Limb (tissue), 2 donors: ENCODE results near the gene EPM2A.

Experiments
- DNase-seq, 2 donors: peaks; one replicate each; pipeline ENCODE4 v3.0.0-alpha.2; 2016; ENCODE audit errors: extremely low spot score in 2 of 2

The EPM2A gene

DNA sequence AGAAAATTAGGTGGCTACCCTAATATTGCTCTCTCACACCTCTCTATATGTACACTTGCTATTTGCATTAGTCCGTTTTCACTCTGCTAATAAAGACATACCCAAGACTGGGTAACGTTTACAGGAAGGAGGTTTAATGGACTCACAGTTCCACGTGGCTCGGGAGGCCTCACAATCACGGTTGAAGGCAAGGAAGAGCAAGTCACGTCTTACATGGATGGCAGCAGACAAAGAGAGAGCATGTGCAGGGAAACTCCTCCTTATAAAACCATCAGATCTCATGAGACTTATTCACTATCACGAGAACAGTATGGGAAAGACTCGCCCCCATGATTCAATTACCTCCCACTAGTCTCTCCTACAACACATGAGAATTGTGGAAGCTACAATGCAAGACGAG, 53.4 kb downstream of the EPM2A start:
- DNase-seq: no peak

DNA sequence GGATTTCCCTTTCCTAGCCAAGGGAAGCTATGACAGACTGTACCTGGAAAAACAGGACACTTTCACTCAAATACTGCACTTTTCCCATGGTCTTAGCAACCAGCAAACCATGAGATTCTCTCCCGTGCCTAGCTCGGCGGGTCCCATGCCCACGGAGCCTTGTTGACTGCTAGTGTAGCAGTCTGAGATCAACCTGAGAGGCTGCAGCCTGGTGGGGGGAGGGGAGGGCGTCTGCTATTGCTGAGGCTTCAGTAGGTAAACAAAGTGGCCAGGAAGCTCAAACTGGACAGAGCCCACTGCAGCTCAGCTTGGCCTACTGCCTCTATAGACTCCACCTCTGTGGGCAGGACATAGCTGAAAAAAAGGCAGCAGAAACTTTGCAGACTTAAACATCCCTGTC, 61.8 kb downstream of the EPM2A start:
- no peak for DNase-seq

DNA sequence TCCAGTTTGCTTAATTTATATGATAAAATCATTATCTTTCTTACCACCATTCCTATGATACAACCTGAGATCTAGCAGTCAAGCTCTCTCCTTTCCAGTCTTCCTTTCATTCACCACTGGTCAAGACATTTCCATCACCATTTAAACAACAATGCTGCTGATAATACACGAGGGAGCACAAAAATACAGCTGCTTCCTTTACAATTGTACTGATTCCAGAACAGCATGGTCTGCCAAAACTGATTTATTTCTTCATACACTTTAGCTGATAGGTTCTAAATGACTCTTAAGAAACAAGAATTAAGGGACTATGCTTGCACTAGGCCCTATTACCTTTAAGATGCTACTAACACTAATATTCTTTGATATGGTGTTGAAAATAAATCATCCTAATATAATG, 65.0 kb downstream of the EPM2A start:
- no peak for DNase-seq

DNA sequence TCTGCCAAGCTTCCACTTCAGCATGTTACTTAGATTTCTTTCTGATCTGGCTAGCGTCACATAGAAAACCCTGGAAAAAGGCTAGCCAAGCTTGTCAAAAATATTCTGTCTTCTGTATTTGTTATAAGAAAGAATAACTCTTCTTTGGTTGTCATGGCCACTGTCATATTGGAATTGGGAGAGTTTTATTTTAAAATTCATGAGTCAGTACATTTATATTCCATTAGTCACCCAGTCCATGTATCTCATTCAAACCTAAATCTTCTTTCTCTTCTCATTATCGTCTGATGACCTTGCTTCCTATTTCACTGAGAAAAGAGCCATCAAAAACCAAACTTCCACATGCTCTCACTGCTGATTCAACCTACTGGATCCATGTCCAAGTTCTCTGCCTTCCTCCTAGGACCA, 65.7 kb downstream of the EPM2A start:
- no peak for DNase-seq

DNA sequence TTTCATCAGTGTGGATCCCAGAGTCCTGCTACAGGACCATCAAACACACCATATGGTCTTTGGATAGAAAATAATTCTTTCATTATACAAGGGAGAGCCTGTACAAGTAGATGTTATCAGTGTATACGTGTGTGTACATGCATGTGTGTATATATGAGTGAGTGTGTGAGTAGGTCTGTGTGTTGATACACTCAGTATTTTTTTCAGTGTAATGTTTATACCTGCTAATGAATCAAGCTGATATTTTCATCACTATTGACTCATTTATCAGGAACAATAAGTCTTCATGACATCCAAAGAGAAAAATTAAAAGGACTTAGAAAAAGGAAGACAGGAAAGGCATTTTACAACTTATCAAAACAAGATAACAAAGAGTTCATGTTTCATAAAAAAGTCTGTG, 66.5 kb downstream of the EPM2A start:
- DNase-seq: no peak

DNA sequence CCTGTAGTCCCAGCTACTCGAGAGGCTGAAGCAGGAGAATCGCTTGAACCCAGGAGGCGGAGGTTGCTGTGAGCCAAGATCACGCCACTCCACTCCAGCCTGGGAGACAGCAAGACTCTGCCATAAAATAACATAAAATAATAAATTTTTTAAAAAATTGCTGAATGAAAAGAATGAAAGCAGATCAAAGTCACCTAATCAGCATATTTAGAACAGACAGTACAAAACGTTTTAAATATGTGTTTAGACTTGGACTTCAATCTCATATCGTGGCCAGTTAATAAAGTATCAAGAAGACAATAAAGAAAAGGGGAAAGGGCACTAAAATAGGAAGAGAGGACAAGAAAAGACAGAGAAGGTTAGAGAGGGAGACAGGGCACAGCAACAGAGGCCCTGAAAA, 74.6 kb downstream of the EPM2A start:
- DNase-seq: no peak

DNA sequence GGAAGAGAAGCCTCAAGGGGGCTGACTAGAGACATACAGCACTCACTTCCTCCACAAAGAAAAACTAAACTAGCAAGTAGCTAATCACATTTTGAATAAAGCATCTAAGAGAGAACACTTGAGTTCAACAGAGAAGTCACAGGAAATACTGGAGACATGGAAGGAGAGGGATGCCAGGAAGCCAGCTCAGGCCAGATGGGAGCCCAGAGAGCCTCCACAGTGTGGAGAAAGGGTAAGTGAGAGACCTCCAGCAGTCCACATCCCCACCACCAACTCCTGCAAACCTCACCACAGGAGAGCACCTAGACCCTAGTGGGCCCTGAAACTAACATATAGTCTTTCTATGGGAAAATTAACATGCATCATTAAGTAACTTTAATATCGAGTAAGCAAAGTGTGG, 79.2 kb downstream of the EPM2A start:
- no peak for DNase-seq

DNA sequence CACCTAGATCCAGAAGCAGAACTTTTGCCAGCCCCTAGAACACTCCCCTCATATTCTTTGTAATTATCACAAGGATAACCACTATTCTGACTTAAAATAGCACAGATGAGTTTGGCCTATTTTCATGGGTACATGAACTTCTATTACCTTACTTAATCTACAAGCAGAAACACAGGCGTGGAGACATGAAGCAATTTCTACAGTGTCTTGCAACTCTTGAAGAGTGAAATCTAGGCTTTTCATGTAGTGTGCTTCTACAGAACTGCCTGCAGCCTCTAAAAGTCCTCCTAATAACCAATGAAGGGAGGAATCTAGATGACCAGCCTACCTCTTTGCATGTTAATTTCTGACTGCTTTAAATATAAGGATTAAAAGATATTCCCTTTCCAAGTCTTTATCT, 82.7 kb downstream of the EPM2A start:
- DNase-seq: no peak

DNA sequence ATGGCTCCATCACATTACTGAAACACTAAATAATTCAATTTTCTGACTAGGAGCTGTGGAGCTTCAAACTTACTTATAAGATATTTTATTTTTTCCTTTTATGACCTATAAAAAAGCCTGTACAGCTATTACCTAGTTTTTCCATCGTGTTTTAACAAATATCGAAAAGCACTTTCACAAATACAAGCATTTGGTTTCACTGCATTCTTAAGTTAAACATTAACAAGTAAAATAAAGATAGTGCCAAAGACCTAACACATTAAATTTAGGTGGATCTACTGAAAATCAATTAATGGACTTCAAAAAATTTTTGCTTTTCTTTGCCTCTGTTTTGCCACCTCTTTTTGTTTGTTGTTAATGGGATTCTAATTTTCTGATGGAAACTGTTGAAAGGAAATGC, 83.3 kb downstream of the EPM2A start:
- no peak for DNase-seq

DNA sequence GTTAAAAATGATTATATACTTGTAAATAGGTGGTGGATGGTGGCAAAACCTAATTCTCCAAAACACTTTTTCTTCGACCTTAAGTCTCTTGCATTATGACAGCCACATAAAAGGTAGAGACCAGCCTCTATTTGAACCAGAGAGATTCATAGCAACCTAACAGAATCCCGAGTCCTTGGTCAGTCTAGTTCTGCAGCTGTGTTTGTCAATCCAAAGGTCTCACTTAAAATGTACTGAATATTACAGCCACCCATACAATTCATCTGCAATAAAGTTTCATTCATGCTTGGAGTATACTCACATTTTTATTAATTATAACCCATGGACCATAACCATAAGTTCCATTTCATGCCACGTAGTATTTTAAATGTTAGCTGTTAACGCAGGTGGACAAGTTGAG, 87.2 kb downstream of the EPM2A start:
- no peak for DNase-seq

DNA sequence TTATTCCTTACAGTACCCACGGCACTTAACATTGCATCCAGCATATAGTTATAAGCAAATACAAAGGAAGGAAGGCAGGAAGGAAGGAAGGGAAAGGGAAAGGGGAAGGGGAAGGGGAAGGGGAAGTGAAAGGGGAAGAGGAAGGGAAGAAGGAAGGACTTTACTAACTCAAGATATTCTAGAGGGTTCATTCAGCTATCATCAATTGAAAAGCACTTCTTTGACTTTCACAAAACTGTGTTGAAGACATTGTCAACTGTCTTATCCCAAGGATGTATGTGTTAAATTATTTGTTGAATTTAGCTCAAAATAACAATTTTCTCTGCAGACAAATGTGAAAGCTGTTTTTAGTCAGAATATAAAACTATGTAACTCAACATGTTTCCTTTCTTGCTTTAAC, 87.7 kb downstream of the EPM2A start:
- no peak for DNase-seq

DNA sequence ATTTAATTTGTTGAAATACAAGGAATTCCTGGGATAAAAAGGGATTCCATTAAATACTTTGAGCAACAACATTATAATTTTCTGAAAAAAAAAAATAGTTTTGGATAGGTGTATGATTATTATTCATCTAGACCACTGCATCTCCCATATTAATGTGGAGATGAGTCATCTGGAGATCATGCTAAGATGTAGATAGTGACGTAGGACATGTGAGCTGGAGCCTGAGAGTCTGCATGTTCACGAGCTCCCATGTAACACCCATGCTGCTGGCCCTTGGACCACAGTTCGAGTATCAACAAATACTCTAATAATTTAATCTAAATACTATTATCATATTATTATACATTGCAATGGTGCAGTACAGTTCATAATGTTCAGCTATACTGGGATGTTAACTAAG, 91.6 kb downstream of the EPM2A start:
- DNase-seq: no peak

DNA sequence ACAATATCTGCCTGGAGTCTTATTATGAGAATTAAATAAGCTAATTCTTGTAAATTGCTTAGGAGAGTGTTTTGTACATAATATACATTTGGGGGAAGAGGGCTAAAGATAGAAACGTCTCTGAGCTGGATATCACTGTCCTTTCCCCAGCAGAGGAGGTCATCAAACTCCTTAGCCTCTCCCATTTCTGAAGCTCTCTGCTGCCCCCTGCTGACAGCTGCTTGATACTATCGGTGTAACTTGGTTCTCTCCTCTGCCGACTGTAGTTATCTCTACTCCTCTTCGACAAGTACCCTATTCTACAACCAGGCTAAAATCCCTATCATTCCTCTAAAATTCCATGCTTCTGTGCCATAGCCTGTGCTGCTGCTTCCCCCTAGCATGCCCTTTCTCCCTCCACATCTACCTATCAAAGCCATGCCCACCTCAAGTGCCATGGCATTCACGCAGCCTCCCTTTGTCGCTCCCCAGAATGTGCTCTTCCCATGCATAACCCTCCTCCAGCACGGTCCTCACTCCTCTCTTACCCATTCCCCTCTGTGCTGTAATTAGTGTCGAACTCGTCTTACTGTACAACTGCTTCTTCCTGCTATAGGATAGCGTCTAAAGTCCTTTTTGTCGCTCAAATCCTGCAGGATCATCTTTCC, 101.2 kb downstream of the EPM2A start:
- DNase-seq: peak; percentile 81 to 91

DNA sequence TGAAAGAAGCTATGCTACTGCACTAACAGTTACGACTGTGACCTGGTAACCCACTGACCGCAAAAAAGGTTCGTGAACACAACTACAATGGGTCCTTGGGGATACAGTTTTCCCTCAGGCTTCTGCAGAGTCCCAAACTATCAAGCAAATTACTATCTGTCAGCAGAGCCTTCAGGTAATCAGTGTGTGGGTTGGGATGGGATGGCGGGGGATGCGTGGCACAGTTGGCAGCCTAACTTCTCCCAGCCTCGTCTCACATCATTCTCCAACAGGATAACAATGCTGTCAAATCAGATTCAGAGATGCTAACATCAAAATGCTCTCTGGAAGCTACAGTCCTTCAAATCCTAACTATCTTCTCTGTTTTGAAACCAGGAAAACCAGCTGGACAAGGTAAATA, 102.3 kb downstream of the EPM2A start:
- no peak for DNase-seq

DNA sequence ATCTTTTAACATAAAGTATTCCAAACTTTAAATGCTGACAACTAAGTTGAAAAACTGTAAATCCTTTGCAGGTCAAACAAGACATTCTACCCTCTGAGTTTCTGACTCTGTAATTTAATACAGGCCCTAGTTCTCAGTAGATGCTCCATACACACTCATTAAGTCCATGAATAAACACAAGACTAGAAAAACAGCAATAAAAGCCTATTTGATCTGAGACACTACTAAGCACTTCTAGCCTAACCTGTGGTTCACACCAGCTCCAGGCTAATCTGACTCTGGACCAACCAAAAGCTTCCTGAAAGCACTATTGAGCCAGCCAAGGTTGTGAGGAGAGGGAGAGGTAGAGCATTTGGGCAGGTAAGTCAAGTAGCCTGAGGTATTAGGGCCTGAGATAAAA, 103.9 kb downstream of the EPM2A start:
- DNase-seq: no peak

DNA sequence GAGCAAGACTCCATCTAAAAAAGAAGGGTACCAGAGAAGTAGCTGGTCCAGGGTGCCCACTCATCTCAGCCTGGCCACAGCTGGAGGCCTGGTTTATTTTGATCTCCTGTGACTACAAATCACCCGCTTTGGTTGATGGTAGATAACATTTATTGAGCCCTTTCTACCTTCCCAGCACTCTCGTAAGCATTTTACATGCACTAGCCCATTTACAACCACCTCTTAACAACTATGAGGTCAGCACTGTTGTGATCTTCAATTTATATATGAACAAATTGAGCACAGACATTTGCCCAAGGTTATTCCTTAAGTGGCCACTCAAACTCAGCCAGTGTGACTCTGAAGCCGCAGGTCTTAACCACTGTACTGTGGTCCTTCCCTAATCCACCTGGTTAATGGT, 104.7 kb downstream of the EPM2A start:
- DNase-seq: no peak

DNA sequence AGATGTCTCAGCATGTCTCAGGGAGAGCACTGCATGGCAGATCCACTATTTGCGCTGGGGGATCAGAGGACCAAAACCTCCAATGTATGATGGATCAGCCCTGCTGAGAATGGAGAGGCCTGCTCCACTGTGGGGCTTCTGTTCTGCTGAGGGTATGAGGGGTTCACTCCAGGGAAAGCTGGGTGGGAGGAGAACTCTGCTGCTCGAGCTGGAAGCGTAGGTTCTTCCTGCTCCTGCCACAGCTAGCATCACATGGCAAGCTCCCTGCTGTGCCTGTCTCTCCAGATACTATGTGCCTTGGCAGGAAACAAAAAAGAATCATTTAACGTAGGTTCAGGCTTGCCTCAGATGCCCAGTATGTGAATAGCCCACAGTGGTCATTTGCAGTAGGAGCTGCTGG, 105.8 kb downstream of the EPM2A start:
- no peak for DNase-seq

DNA sequence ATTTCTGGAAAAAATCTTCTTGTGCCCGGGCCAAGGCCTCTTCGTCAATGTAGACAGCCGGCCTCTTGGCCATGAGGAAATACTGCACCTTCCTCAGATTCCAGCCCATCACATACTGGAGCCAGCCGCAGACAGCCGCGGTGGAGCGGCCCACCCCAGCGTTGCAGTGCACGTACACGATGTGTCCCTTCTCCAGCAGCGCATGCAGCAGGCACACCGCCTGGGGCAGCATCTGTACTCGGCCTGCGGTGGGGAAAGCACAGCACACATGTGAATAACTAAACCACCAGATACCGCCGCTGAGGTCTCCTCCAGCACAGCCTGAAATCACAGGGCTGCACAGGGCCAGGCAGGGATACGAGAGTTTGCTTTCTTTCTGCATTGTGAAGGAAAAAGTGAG, 107.9 kb downstream of the EPM2A start:
- no peak for DNase-seq

DNA sequence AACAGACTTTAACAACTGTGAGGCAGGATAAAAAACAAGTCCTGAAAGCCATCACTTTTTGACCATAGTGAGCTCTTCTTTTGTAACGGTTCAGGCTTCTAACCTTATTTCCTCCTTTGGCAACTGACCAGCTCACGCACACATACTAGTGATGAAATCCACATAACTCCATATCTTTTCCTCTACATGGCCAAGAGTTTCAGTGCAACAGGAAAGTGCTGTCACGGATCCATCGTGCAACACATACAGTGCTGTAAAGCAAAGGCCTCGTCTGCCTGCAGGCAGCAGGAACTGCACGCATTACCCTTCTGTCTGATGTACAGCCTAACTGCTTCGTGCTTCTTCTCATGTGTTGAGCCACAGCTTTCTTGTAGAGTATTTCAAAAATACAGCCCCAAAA, 108.5 kb downstream of the EPM2A start:
- no peak for DNase-seq

DNA sequence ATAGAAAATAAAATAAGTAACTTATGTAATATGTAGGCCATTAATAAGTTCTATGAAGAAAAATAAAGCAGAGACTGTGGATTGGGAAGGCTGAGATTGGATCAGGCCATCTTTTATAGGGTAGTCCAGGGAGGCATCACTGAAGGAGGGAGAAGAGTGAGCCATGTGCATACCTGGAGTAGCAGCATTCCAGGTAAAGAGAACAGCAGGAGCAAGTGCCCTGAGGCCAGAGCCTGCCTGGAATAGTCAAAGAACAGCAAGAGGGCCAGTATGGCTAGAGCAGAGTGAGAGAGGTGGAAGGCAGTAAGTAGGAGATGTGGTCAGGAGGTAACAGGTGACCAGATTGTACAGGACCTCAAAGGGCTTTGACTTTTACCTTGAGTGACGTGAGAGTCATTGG, 112.1 kb downstream of the EPM2A start:
- DNase-seq: no peak

DNA sequence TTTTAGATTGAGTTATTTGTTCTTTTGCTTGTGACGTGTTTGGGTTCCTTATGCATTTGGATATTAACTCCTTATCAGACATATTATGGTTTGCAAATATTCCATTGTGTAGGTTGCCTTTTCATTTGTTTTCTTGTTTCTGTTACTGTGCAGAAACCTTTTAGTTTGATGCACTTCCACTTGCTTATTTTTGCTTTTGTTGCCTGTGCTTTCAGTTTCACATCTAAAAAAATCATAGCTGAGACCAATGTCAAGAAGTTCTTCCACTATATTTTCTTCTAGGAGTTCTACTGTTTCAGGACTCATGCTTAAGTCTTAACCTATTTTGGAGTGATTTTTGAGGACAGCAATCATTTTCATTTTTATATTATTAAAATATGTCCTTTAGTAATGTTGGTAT, 113.5 kb downstream of the EPM2A start:
- no peak for DNase-seq

DNA sequence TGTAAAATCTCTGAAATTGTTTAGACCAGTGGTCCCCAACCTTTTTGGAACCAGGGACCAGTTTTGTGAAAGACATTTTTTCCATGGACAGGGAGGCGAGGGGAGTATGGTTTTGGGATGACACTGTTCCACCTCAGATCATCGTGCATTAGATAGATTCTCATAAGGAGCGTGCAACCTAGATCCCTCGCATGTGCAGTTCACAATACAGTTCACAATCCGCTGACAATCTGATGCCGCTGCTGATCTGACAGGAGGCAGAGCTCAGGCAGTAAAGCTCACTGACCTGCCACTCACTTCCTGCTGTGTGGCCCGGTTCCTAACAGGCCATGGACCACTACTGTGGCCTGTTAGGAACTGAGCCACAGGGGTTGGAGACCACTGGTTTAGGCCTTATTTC, 115.2 kb downstream of the EPM2A start:
- DNase-seq: no peak

DNA sequence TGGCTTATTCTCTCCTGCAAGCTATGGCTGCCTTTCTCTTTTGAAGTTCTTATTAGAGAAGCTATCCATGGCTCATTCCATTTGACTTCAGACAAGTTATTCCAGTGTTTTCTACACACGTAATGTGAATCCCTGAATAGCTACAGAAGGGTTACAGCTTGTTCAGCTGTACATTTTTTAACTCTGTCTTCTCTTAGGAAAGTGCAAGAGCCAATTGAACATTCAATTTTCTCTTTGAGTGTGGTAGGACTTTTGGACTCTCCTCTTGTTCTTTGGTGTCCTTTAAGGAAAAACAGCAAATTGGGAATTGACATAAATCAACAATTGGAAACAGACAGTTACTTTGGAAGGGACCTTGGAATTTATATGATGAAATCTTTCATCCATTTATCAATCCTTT, 125.8 kb downstream of the EPM2A start:
- no peak for DNase-seq

DNA sequence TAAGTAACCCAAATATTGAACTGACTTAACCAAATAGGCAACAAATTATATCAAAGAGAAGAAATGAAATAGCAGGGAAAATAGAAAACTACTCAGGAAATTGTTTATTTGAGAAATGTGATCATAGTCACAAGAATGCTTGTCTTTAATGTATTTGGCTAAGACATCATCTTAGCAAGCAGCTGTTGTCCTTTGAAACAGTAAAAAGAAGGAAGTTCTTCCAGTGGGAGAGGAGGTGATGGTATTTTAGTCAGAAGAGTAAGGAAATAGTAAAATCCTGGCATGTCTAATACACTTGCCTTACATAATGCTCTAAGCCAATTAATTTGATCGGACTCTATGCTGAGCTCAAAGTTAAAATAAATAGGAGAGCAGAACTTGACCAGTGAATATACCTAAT, 126.5 kb downstream of the EPM2A start:
- no peak for DNase-seq
